HepG2 (cell line): ENCODE results near the gene CARS1.
A peak's percentile ranks its signal among the peaks of the same experiment; 100 is the strongest.

Experiments used
- ELK4 ChIP-seq: sonication (generic); formaldehyde crosslinking; IDR thresholded peaks from 2 replicates; pipeline ENCODE4 v1.9.0; 2021; ENCODE audit warnings: missing genetic modification reagents, borderline replicate concordance
- HNRNPH1 ChIP-seq: fragments of 200-400 bp; formaldehyde crosslinking; optimal IDR thresholded peaks from 2 replicates; pipeline ENCODE3; 2017; ENCODE audit warnings: mild to moderate bottlenecking, low read depth, low read length
- JUN ChIP-seq: sonication (generic); formaldehyde crosslinking; IDR thresholded peaks from 2 replicates; pipeline ENCODE4 v1.4.0; 2020; ENCODE audit warnings: mild to moderate bottlenecking, missing genetic modification reagents
- KAT7 ChIP-seq: IDR thresholded peaks from 2 replicates; pipeline ENCODE4 v1.6.1; 2018; ENCODE audit warnings: borderline replicate concordance, missing compliant biosample characterization
- MAFF ChIP-seq: IDR thresholded peaks from 2 replicates; pipeline ENCODE4 v1.6.1; 2011; ENCODE audit warnings: low read depth, low read length, improper control_type of control experiment
- POLR2A ChIP-seq, 2 experiments: IDR thresholded peaks; 2 replicates each; pipeline ENCODE4 v1.6.1; 2011; ENCODE audit warnings: low read depth in 2 of 2, low read length in 2 of 2, mild to moderate bottlenecking in 1 of 2, moderate library complexity in 1 of 2; ENCODE audit not compliant: insufficient read depth in 1 of 2
- YY1 ChIP-seq: IDR thresholded peaks from 2 replicates; pipeline ENCODE4 v1.6.1; 2011; ENCODE audit warnings: low read length, low read depth, moderate library complexity, mild to moderate bottlenecking; ENCODE audit not compliant: insufficient read depth, insufficient replicate concordance
- ZBTB25 ChIP-seq: IDR thresholded peaks from 2 replicates; pipeline ENCODE4 v1.6.1; 2018; ENCODE audit warnings: missing genetic modification reagents
- ZNF549 ChIP-seq: sonication (generic); formaldehyde crosslinking; IDR thresholded peaks from 2 replicates; pipeline ENCODE4 v1.5.0; 2020; ENCODE audit warnings: missing genetic modification reagents

GRCh38 chr11:2990617-2991451 is 66.4 kb downstream of the CARS1 start:
- TF ChIP-seq HNRNPH1 (no peak), KAT7 (no peak), YY1 (peak; percentile 87), JUN (CRISPR knock-in tag) (no peak), ZNF549 (CRISPR knock-in tag) (no peak), ZBTB25 (CRISPR knock-in tag) (no peak), MAFF (no peak), POLR2A (IDR thresholded peaks at IDR 0.05; ENCODE audit: insufficient read depth in 1 of 2, low read depth in 2 of 2, low read length in 2 of 2) (peak; percentile 59 to 81), ELK4 (CRISPR knock-in tag) (no peak)
